Breast epithelium (tissue), 4 donors: ENCODE results near the gene LHX1. TPM values are rescaled to one million over a fixed set of nuclear protein-coding genes. Genes with fewer than 3 reads are reported as not detected.

Source experiments
- DNase-seq, 2 donors: peaks; one replicate each; pipeline ENCODE4 v3.0.0-alpha.2; 2019; ENCODE audit warnings: low spot score in 2 of 2
- H3K27ac ChIP-seq, 2 donors: fragments of 200-600 bp; sonication (generic) in 1 of 2; one replicate each; pipeline ENCODE4 v1.5.1; 2016 to 2019; ENCODE audit warnings: mild to moderate bottlenecking in 1 of 2
- H3K27me3 ChIP-seq, 2 donors: fragments of 200-600 bp; sonication (generic) in 1 of 2; one replicate each; pipeline versions ENCODE4 v1.5.1 to v1.6.0; 2017 to 2019; ENCODE audit warnings: control low read depth in 1 of 2, mild to moderate bottlenecking in 1 of 2
- H3K36me3 ChIP-seq: fragments of 200-600 bp; one replicate; pipeline ENCODE4 v1.5.1; 2019
- H3K4me1 ChIP-seq, 2 donors: fragments of 200-600 bp; sonication (generic); one replicate each; pipeline ENCODE4 v1.5.1; 2016 to 2019; ENCODE audit warnings: control low read depth in 1 of 2
- H3K4me3 ChIP-seq, 3 donors: fragments of 200-600 bp; sonication (generic); 1 replicate in 2 of 3; 2 replicates in 1 of 3; pipeline ENCODE4 v1.5.1; 2016 to 2019; ENCODE audit warnings: mild to moderate bottlenecking in 3 of 3, moderate library complexity in 2 of 3
- H3K9me3 ChIP-seq, 2 donors: fragments of 200-600 bp; sonication (generic) in 1 of 2; one replicate each; pipeline ENCODE4 v1.5.1; 2016 to 2019; ENCODE audit warnings: control low read depth in 1 of 2
- CTCF ChIP-seq, 3 donors: fragments of 450-650 bp; IDR thresholded peaks; one replicate each; pipeline ENCODE4 v1.5.1; 2016 to 2017; ENCODE audit warnings: antibody characterized with exemption in 3 of 3, mild to moderate bottlenecking in 3 of 3, moderate library complexity in 3 of 3
- POLR2A ChIP-seq: fragments of 450-650 bp; IDR thresholded peaks from one replicate; pipeline ENCODE4 v1.6.1; 2016; ENCODE audit warnings: antibody characterized with exemption, mild to moderate bottlenecking, moderate library complexity
- POLR2AphosphoS5 ChIP-seq, 3 donors: sonication (generic); formaldehyde crosslinking; IDR thresholded peaks; one replicate each; pipeline ENCODE4 v1.6.1; 2017; ENCODE audit warnings: antibody characterized with exemption in 3 of 3
- intact Hi-C: fragments of 100-400 bp; cut with DNase I; formaldehyde crosslinking; loops from one replicate; pipeline ENCODE4 v1.15.1; 2023; ENCODE audit warnings: low total_unique reads
- total RNA-seq, 3 donors: library from RNA; depleted of rRNA; stranded (reverse); fragments of >200 nt; gene quantifications; one replicate each; pipeline ENCODE4 v1.1.0, GENCODE V29; 2016

LHX1 gene
- total RNA-seq, 3 donors from 2014 or later: not detected

GRCh38 chr17:36951084-36951789 is 14.0 kb downstream of the LHX1 start:
- Histone ChIP-seq H3K27me3 (peaks cover 7 to 15% of the 10 kb centered on the region in 2 donors), H3K4me3 (no peak overlapping the region), H3K9me3 (no peaks in the 10 kb centered on the region), H3K36me3 (no peaks in the 10 kb centered on the region), H3K27ac (no peak overlapping the region), H3K4me1 (peaks cover 0 to 6% of the 10 kb centered on the region in 2 donors)
- intact Hi-C loops: no loop called here
- TF ChIP-seq CTCF (IDR thresholded peaks at IDR 0.05) (no peak), POLR2A (no peak), POLR2AphosphoS5 (IDR thresholded peaks at IDR 0.05) (no peak)
- no peak for DNase-seq

- intact Hi-C loops: no loop called here
- Histone ChIP-seq H3K27ac (no peak overlapping the region), H3K4me3 (no peak overlapping the region), H3K4me1 (no peaks in the 10 kb centered on the region), H3K36me3 (no peaks in the 10 kb centered on the region), H3K27me3 (no peaks in the 10 kb centered on the region), H3K9me3 (no peaks in the 10 kb centered on the region)
- TF ChIP-seq CTCF (IDR thresholded peaks at IDR 0.05): no peak
- no peak for TF ChIP-seq POLR2AphosphoS5 (IDR thresholded peaks at IDR 0.05)
- no peak for TF ChIP-seq POLR2A
- no peak for DNase-seq
Observed at GRCh38 chr17:36971508-36971907, 34.2 kb downstream of the LHX1 start.

GRCh38 chr17:36972186-36972700 is 35.0 kb downstream of the LHX1 start:
- Histone ChIP-seq H3K4me3 (no peak overlapping the region), H3K4me1 (no peaks in the 10 kb centered on the region), H3K27ac (no peak overlapping the region), H3K9me3 (no peaks in the 10 kb centered on the region), H3K36me3 (no peaks in the 10 kb centered on the region), H3K27me3 (no peaks in the 10 kb centered on the region)
- intact Hi-C loops: no loop called here
- TF ChIP-seq POLR2AphosphoS5 (IDR thresholded peaks at IDR 0.05) (no peak), POLR2A (no peak), CTCF (IDR thresholded peaks at IDR 0.05) (no peak)
- no peak for DNase-seq

- no peak overlapping the region for H3K27ac ChIP-seq
- no peaks in the 10 kb centered on the region for H3K4me1 ChIP-seq
- H3K4me3 ChIP-seq: no peak overlapping the region
- TF ChIP-seq POLR2AphosphoS5 (IDR thresholded peaks at IDR 0.05) (no peak), POLR2A (no peak), CTCF (IDR thresholded peaks at IDR 0.05) (no peak)
- H3K9me3 ChIP-seq: no peaks in the 10 kb centered on the region
- no peak for DNase-seq
- no peaks in the 10 kb centered on the region for H3K36me3 ChIP-seq
- no peaks in the 10 kb centered on the region for H3K27me3 ChIP-seq
- intact Hi-C loops: no loop called here
Observed at GRCh38 chr17:36972905-36973304, 35.6 kb downstream of the LHX1 start.

GRCh38 chr17:36975922-36976515 is 38.7 kb downstream of the LHX1 start:
- no peaks in the 10 kb centered on the region for H3K9me3 ChIP-seq
- TF ChIP-seq POLR2A: no peak
- no peak for TF ChIP-seq CTCF (IDR thresholded peaks at IDR 0.05)
- no peak for TF ChIP-seq POLR2AphosphoS5 (IDR thresholded peaks at IDR 0.05)
- intact Hi-C loops: no loop called here
- no peaks in the 10 kb centered on the region for H3K36me3 ChIP-seq
- no peak for DNase-seq
- H3K27me3 ChIP-seq: no peaks in the 10 kb centered on the region
- H3K27ac ChIP-seq: no peak overlapping the region
- H3K4me3 ChIP-seq: no peak overlapping the region
- H3K4me1 ChIP-seq: peaks cover 0 to 10% of the 10 kb centered on the region in 2 donors
